ENCODE measurements around the gene PPP1R13L. TPM values are rescaled to one million over a fixed set of nuclear protein-coding genes. Genes with fewer than 3 reads are reported as not detected.
"Not testable (repeated sequence)": the region's sequence is repeated elsewhere in the genome, so short reads cannot be mapped to it uniquely, and the experiment has no call there.

Gene PPP1R13L
- total RNA-seq, 1 experiment from 2014 or later = 3.2 TPM

- Histone ChIP-seq H3K4me1 (no peaks in the 10 kb centered on the region), H3K27ac (no peak overlapping the region), H3K4me3 (no peak overlapping the region), H3K9me3 (replicated peaks) (no peaks in the 10 kb centered on the region), H3K36me3 (no peaks in the 10 kb centered on the region), H3K27me3 (0 out of 2 replicates have a peak, but pooled peaks cover 3% of the 10 kb centered on the region)
- no peak for DNase-seq
Measured at GRCh38 chr19:45344621-45345505, 60.0 kb downstream of the PPP1R13L start.

GRCh38 chr19:45342911-45343310, 62.0 kb downstream of the PPP1R13L start:
- 0 out of 2 replicates have a peak, but pooled peaks cover 3% of the 10 kb centered on the region for H3K27me3 ChIP-seq
- H3K27ac ChIP-seq = no peak overlapping the region
- no peaks in the 10 kb centered on the region for H3K4me1 ChIP-seq
- no peak overlapping the region for H3K4me3 ChIP-seq
- no peaks in the 10 kb centered on the region for H3K9me3 ChIP-seq (replicated peaks)
- no peaks in the 10 kb centered on the region for H3K36me3 ChIP-seq
- no peak for DNase-seq

- no peak for DNase-seq
- H3K27ac ChIP-seq = no peak overlapping the region
- H3K27me3 ChIP-seq = 0 out of 2 replicates have a peak, but pooled peaks cover 3% of the 10 kb centered on the region
- no peak overlapping the region for H3K4me3 ChIP-seq
- no peaks in the 10 kb centered on the region for H3K4me1 ChIP-seq
- H3K9me3 ChIP-seq (replicated peaks) = no peaks in the 10 kb centered on the region
- no peaks in the 10 kb centered on the region for H3K36me3 ChIP-seq
Measured at GRCh38 chr19:45340899-45341453, 63.9 kb downstream of the PPP1R13L start.

- DNase-seq = no peak
- H3K27ac ChIP-seq = no peak within 1 kb of the TSS
- H3K9me3 ChIP-seq (replicated peaks) = no peaks in the 10 kb centered on the region
- no peak within 1 kb of the TSS for H3K4me3 ChIP-seq
- H3K36me3 ChIP-seq = no peaks in the 10 kb centered on the region
- 0 out of 2 replicates have a peak, but pooled peaks cover 3% of the 10 kb centered on the region for H3K27me3 ChIP-seq
- no peaks in the 10 kb centered on the region for H3K4me1 ChIP-seq
Measured at GRCh38 chr19:45340232-45340898, 64.5 kb downstream of the PPP1R13L start, which contains the start of gene KLC3. Gene KLC3, plus strand, starts transcription at chr19:45340750. Its CDS starts 4,792 bp downstream, at chr19:45345542.

GRCh38 chr19:45339629-45340028, 65.2 kb downstream of the PPP1R13L start:
- Histone ChIP-seq H3K36me3 (no peaks in the 10 kb centered on the region), H3K4me3 (no peak overlapping the region), H3K27me3 (no peaks in the 10 kb centered on the region), H3K4me1 (no peaks in the 10 kb centered on the region), H3K27ac (no peak overlapping the region), H3K9me3 (replicated peaks) (no peaks in the 10 kb centered on the region)
- no peak for DNase-seq

GRCh38 chr19:45336696-45337251, 68.1 kb downstream of the PPP1R13L start:
- no peak for DNase-seq
- H3K9me3 ChIP-seq (replicated peaks) = no peaks in the 10 kb centered on the region
- no peaks in the 10 kb centered on the region for H3K4me1 ChIP-seq
- H3K27ac ChIP-seq = no peak overlapping the region
- no peaks in the 10 kb centered on the region for H3K27me3 ChIP-seq
- no peak overlapping the region for H3K4me3 ChIP-seq
- no peaks in the 10 kb centered on the region for H3K36me3 ChIP-seq

- H3K27me3 ChIP-seq; H3K27ac ChIP-seq; H3K4me3 ChIP-seq; H3K4me1 ChIP-seq; H3K9me3 ChIP-seq (replicated peaks); H3K36me3 ChIP-seq; DNase-seq: not testable (repeated sequence)
Measured at GRCh38 chr19:45334881-45335280, 70.0 kb downstream of the PPP1R13L start.

GRCh38 chr19:45333609-45334303, 71.1 kb downstream of the PPP1R13L start:
- Histone ChIP-seq H3K27ac (no peak overlapping the region), H3K4me1 (no peaks in the 10 kb centered on the region), H3K4me3 (no peak overlapping the region), H3K9me3 (replicated peaks) (no peaks in the 10 kb centered on the region), H3K27me3 (no peaks in the 10 kb centered on the region), H3K36me3 (no peaks in the 10 kb centered on the region)
- no peak for DNase-seq

GRCh38 chr19:45331411-45331810, 73.5 kb downstream of the PPP1R13L start:
- Histone ChIP-seq H3K4me1 (no peaks in the 10 kb centered on the region), H3K4me3 (no peak overlapping the region), H3K9me3 (replicated peaks) (no peaks in the 10 kb centered on the region), H3K36me3 (no peaks in the 10 kb centered on the region), H3K27me3 (no peaks in the 10 kb centered on the region; the same call in 1 of the 2 replicates), H3K27ac (no peak overlapping the region)
- no peak for DNase-seq

Other genes starting within 250 kb of the PPP1R13L start
- not detected in 2 replicates for gene NKPD1, start 244.1 kb downstream of the PPP1R13L start, total RNA-seq (2014; rRNA removed; shearing (Covaris generic))
- 3.0 and 4.7 TPM in 2 replicates for gene TRAPPC6A, start 226.8 kb downstream of the PPP1R13L start, total RNA-seq (2014; rRNA removed; shearing (Covaris generic))
- gene BLOC1S3, start 226.3 kb downstream of the PPP1R13L start, total RNA-seq (2014; rRNA removed; shearing (Covaris generic)) = 2.1 and 2.6 TPM in 2 replicates
- 0.13 TPM in 1 of 2 replicates, not detected in the other for gene EXOC3L2, start 159.7 kb downstream of the PPP1R13L start, total RNA-seq (2014; rRNA removed; shearing (Covaris generic))
- gene MARK4, start 153.8 kb downstream of the PPP1R13L start, total RNA-seq (2014; rRNA removed; shearing (Covaris generic)) = 16.5 and 16.8 TPM in 2 replicates
- 3.9 and 4.6 TPM in 2 replicates for gene CKM, start 82.2 kb downstream of the PPP1R13L start, total RNA-seq (2014; rRNA removed; shearing (Covaris generic))
- gene KLC3, start 64.3 kb downstream of the PPP1R13L start, total RNA-seq (2014; rRNA removed; shearing (Covaris generic)) = not detected in 2 replicates
- gene ERCC2, start 34.5 kb downstream of the PPP1R13L start, total RNA-seq (2014; rRNA removed; shearing (Covaris generic)) = 24.2 and 27.7 TPM in 2 replicates
- 20.9 and 21.8 TPM in 2 replicates for gene POLR1G, start 1.6 kb upstream of the PPP1R13L start, total RNA-seq (2014; rRNA removed; shearing (Covaris generic))
- gene ERCC1, start 18.8 kb upstream of the PPP1R13L start, total RNA-seq (2014; rRNA removed; shearing (Covaris generic)) = 29.7 and 32.3 TPM in 2 replicates
- 0.35 and 0.40 TPM in 2 replicates for gene FOSB, start 62.9 kb upstream of the PPP1R13L start, total RNA-seq (2014; rRNA removed; shearing (Covaris generic))
- 29.3 and 30.9 TPM in 2 replicates for gene RTN2, start 92.0 kb upstream of the PPP1R13L start, total RNA-seq (2014; rRNA removed; shearing (Covaris generic))
- gene PPM1N, start 93.4 kb upstream of the PPP1R13L start, total RNA-seq (2014; rRNA removed; shearing (Covaris generic)) = 1.0 and 1.4 TPM in 2 replicates
- gene VASP, start 102.4 kb upstream of the PPP1R13L start, total RNA-seq (2014; rRNA removed; shearing (Covaris generic)) = 43.8 and 48.8 TPM in 2 replicates
- 8.6 and 9.9 TPM in 2 replicates for gene OPA3, start 179.7 kb upstream of the PPP1R13L start, total RNA-seq (2014; rRNA removed; shearing (Covaris generic))
- 0.14 and 0.18 TPM in 2 replicates for gene GPR4, start 197.1 kb upstream of the PPP1R13L start, total RNA-seq (2014; rRNA removed; shearing (Covaris generic))
- gene EML2, start 234.3 kb upstream of the PPP1R13L start, total RNA-seq (2014; rRNA removed; shearing (Covaris generic)) = 3.0 and 5.8 TPM in 2 replicates